NCI-H1436 treated with DMSO at 0.1 percent for 48 hours (cell line): ENCODE results near the gene SLC35F6.

Source experiments
- DNase-seq: peaks from one replicate; lab custom pipeline; 2025; lab: John Stamatoyannopoulos, UW

Gene SLC35F6, protein sequence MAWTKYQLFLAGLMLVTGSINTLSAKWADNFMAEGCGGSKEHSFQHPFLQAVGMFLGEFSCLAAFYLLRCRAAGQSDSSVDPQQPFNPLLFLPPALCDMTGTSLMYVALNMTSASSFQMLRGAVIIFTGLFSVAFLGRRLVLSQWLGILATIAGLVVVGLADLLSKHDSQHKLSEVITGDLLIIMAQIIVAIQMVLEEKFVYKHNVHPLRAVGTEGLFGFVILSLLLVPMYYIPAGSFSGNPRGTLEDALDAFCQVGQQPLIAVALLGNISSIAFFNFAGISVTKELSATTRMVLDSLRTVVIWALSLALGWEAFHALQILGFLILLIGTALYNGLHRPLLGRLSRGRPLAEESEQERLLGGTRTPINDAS

DNA sequence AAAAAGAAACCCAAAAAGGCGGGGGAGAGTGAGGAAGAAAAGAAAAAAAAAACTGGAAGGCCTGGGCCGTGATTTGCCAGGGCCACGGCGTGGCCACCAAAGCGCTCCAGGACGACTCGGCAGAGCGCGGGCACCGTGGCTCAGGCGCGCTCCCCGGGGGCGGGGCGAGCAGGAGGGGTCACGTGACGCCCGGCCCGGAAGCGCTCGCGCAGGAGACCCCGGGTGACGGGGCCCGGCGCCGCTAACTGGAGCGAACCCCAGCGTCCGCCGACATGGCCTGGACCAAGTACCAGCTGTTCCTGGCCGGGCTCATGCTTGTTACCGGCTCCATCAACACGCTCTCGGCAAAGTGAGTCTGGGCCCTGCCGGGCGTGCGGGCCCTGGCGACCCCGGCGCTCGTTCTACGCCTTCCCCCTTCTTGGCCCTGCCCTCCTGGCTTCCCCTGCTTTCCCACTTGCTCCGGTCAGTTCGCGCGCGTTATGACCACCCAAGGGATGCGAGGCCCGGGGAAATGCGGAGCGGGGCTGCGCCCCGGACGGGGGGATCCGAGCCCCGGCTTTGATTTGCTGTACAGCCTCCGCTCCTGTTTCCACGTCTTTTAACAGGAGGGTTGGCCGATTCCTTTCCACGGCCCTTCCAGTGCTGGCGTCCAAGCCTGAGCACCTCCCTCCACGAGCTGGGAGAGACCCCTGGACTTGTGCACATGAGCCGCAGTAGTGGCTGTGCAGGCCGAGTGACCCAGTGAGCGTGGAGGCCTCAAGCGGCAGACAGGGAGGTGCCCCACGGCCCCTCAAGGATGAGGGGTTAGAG lies at the start of gene SLC35F6:
SLC35F6 (plus strand) TSS at position 207 of the 810 bp plus-strand sequence; CDS start at position 273, 66 bp downstream.
- DNase-seq, result no peak

DNA sequence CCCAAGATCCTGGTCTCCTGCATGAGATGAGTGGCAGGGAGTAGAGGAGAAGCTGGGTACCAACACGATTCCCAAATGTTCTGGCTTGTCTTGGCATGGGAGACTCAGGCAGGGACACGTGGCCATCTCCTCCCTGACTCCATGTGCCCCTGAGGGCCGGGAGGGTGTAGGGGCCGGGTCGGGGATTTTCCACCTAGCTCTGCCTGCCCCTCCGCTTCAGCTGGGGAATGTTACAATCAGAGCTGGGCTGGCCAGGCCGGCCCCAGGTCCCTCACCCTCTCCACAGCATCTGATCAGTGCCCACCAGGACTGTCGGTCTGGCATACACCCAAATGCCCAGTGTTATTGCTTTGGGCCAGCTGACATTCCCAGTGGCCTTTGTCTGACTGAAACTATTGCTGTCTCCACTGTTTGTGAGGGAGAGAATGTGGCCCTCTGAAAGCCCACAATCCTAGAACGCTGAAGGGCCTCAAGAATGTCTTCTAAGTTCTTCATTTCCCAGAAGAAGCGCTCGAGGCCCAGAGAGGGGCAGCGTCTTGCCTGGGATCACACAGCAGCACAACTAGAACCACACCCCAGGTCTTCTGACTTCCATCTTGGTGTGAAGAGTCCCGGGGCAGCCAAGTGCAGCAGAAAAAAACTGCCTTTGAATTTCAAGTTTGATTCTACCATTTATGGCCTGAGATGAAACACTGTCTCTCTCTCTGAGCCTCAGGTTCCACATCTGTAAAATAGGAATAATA lies 48.4 kb upstream of the SLC35F6 start:
- no peak for DNase-seq

DNA sequence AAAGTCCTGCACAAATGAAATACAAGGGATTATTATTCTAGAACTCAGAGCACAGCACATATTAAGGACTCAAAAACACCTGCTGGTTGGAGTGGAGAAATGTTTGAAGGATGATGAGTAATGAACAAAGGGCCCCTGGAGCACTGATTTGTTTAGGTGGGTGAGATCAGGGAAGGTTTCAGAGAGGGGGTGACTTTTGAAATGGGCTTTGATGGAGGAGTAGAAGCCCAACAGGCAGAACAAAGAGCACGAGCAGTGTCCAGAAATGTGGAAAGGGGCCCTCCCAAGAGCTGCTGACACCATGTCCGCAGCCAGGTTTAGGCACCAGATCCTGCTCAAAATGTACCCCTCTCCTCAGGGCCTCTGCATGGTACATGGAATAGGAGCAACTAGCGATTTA lies 47.7 kb upstream of the SLC35F6 start:
- no peak for DNase-seq

DNA sequence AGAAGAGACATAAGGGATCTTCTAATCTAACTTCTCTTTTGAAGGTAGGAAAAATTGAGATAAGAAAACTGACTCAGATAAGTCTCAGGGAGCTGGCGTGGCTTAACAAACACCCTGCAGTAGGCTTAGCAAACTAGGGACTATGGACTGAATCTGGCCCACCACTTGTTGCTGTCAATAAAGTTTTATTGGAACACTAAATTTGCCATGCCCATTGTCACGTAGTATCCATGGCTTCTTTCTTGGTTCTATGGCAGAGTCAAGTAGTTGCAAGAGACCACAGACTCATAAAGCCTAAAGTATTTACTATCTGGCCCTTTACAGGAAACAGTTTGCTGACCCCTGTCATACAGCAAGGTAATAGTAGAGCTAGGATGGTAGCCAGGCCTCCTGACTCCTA lies 47.3 kb upstream of the SLC35F6 start:
- DNase-seq, result no peak

DNA sequence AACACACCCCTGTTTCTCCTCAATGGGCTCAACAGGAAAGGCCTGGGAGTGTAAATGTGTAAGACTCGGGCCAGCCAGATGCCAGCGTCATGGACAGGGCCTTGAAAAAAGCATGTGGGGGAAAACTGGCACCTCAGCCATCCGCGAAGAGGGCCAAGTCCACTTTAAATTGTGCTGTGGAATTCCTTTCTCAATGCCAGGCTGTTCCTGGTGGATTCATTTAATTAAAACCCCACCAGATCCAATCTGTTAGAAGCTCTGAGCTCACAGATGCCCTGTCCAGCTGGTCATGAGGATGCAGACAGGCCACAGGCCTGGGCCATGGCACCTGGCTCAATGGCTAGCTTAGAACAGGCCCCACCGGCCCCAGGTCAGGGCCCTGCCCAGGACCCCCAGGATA lies 46.7 kb upstream of the SLC35F6 start:
- no peak for DNase-seq

DNA sequence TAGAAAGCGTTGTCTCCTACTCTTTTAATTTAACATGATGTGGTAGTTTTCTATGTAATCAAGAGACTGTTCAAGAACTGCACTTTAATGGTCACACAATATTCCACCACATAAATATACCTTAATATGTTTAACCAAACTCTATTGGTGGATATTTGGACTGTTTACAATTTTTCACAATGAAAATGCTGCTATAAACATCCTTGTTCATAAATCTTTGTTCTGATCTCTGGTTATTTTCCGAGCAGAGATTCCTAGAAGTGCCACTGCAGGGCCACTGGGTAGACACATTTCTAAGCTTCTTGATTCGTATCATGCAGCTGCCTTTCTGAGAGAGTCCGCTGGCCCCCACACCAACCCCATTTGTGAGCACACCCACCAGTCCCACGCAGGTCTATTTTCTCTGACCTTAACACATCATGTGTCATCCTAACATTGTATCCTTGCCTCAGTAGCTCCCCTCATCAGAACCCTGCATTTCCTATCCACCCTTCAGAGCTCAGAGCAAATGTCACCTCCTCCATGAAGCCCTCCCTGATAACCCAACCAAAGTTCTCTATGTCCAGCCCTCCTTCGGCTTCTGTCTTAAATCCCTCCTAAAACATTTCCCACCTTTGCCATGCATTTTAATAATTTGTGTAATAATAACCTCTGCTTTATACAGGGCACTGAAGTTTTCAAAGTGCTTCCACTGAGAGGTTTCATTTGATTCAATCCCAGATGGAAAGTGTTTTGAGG lies 45.0 kb upstream of the SLC35F6 start:
- no peak for DNase-seq

DNA sequence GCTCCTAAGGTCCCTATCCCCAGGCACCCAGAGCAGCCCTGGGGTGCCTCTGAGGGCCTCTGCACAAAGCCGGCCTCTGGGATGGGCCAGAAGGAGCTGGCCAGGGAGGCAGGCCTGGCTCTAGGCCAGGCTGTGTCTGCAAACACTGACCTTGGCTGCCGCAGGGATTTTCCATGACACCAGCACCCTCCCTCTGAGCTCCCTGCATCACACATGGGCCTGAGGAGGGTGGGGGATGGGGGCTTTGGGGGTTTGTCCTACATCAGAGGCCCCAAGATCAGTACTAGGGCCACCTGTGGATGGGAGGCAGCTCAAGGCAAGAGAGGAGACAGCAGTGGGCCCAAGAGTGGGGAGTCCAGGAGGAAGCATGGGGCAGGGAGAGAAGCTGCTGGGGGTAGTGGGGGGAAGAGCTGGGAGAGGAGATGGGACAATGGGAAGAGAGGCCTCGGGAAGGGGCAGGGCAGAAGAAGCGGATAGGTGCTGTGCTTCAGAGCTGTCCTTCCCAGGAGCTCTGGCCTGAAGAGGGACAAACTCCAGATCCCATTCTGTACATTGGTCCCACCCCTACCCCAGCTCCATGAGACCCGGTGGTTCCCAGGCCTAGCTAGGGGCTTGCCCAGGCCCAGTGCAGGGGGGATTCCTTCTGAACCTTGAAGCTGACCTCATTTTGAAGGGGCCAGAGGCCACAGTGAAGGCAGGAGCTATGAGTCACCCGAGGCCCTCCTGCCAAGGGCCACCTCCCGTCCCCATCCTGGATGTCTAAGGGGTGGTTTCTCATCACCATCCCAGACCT lies 43.6 kb upstream of the SLC35F6 start:
- DNase-seq, result no peak

DNA sequence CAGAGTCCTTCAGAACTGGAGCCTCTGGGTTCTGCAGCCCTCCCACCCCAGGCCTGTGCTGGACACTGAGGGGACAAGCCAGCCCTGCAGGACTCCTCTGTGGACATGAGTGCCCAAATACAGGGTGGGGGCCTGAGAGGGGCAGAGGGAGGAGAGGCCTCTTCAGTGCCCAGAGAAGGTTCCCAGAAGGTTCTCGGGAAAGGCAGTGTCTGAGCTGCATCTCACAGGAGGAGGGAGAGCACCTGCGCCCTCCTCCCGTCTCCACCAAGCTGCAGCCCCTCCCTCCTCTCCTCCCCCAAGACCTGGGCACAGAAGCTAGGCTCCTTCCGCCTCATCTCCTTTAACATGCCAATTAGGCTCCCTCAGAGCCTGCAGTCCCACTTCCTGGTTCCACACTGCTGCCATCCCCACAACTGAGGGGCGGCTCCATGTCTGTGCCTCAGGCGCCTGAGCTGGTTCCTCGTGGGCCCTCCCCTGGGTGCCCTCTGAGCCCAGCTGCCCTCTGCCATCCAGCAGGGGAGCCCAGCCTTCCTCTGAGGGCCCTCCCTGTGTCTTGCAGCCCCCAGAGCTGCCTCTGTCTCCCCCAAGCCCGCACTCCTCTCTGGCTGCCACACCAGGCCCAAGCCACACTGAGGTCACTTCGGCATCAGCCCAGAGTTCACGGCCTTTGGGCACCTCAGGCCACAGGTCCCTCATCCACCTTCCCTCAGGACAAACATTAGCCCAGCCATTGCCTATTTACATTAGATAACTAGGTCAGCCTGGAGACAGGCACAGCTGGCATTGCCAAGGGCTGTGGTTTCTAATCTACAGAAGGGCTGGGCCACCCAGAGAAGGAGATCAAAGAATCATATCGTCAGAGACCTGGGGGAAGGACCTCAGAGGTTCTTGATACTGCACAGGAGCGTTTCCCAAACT lies 42.7 kb upstream of the SLC35F6 start:
- DNase-seq, result no peak

DNA sequence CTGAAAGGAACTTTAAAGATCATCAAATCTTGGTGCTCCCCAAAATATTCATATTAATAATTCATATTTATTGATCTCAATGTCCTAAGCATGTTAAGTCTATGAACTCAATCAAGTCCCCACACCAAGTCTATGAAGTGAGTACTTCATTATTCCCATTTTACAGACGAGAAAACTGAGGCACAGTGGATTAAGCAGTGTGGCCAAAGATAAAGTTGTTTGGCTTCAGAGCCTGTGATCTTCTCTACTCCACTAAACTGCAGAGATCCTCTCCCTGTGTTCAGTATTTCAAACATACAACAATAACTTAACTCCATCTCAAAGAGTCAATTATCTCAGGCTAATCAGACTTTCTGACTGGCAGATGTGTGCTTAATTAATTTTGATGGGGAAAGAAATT lies 41.8 kb upstream of the SLC35F6 start:
- no peak for DNase-seq

DNA sequence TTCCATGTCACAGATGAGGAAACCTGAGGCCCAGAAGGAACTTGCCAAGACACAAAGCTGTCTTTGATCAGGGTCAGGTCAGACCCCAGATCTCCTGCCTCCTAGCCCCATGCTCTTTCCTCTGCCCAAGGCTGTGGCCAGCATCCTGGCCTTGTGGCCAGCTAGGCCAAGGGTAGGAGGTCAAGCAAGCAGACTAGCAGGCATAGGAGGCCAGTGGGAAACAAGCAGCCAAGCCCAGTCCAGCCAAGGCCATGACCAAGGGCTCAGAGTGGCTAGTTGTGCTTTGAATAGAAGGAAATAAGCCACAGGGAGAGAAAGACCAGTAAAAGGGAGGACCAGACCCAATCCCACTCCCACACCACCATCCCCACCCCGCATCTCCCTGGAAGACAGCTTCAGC lies 41.2 kb upstream of the SLC35F6 start:
- no peak for DNase-seq

DNA sequence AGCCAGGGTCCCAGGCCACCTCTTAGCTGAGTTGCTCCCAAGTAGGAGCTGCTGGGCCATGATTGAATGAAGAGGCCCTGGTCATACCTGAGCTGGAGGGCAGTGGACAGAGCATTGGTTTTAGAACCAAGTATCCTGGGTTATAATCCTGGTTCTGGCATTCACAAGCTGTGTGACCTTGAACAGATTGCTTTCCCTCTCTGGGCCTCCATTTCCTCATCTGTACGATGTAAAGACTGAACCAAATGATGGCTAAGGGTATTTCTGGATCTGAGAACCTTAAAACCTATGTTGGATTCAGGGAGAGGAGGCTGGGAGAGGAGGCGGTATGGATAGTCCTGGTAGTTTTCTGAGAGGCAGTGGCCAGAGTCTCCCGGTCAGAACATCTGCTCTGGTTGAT lies 40.6 kb upstream of the SLC35F6 start:
- no peak for DNase-seq

DNA sequence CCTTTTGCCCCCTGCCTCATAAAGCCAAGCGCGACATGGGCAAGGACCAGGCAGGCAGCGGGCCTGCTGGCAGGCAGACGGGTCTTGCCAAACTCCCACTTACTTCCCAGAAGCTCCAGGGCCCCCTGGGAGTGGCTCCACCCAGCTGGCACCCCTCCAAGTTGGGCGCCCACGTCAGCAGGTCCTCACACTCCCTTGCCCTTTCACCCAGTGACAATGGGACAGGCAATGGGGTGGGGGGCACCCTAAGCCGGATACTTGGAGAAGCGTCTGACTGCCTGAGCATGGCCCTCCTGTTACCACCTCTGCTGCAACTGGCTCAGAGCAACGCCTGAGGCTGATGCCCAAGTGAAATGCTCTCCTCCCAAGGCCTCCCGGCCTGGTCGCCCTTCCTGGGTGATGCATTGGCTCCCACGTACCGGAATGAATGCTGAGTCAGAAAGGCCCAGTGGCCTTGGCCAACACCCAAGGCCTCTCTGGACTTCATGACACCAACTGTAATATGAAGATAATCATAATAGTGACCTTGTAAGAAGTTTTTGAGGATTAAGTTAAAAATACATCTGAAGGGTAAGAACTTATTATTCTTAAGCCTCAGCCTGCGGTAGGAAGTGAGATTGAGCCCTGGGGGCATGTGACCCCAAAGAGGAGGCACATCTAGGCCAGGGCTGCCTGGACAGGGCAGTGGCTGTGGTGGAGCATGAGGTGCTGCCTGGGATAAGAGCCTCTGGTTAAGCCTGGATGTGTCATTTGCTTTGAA lies 39.9 kb upstream of the SLC35F6 start:
- no peak for DNase-seq

DNA sequence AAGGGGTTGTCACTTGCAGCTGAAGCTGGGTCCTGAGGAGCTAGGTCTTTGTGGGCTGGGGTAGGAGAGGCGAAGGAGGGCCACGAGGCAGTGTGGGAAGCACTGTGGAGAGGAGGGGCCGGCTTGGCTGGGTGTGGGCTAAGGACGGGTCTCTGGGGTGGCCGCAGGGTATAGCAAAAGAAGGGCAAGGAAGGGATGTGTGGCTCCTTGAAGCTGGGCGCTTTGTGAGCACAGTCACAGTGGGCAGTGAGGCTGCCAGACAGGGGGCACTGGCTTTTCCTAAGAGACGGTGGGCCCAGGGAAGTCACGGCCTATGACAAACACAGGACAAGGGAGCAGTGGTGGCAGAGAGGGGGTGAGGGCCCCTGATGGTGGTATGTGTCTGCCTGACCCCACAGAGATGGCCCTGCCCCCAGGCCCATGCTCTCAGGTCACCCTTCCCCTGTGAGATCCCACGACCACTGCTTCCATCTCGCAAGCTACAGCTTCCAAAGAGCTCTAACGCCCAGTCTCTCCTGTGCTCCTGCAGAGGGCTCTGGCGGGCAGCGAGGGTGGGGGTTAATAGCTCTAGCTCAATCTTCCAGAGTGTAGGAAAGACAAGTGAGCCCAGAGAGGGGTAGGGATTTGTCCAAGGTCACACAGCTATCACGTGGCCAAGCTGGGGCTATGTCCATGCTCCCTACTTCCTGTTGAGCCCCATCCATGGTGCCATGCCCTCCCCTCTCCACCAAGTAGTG lies 39.1 kb upstream of the SLC35F6 start:
- no peak for DNase-seq

DNA sequence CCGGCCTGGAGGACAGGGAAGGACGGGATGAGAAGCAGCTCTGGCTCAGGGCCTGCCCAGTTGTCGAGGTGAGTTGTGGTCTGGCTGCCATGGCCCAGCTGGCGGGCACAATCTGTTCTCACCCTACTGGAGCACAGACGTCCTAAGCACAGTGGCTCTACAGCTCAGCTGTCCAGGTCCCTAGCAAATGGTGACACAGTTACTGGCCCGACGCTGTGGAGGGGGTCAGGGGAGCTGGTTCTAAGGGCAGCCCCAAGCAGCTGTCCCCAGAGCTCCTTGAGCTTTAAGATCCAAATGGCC lies 38.6 kb upstream of the SLC35F6 start:
- no peak for DNase-seq

DNA sequence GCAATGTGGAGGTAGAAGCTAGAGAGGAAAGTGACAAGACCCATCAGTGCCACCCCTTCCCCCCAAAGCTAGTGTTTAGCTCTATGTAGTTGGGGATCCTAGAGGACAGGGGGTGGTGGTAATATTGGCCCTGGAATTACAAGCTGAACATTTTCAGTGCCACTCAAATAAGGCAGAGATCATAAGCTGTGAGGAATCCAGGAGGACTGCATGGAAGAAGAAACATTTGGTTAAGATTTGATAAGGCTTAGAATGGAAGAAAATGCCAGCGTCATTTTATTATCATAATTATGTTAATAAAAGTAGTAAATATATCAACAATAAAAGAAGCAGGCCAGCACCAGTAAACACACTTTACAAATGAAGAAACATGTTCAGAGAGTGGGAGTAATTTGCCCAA lies 37.9 kb upstream of the SLC35F6 start:
- no peak for DNase-seq

DNA sequence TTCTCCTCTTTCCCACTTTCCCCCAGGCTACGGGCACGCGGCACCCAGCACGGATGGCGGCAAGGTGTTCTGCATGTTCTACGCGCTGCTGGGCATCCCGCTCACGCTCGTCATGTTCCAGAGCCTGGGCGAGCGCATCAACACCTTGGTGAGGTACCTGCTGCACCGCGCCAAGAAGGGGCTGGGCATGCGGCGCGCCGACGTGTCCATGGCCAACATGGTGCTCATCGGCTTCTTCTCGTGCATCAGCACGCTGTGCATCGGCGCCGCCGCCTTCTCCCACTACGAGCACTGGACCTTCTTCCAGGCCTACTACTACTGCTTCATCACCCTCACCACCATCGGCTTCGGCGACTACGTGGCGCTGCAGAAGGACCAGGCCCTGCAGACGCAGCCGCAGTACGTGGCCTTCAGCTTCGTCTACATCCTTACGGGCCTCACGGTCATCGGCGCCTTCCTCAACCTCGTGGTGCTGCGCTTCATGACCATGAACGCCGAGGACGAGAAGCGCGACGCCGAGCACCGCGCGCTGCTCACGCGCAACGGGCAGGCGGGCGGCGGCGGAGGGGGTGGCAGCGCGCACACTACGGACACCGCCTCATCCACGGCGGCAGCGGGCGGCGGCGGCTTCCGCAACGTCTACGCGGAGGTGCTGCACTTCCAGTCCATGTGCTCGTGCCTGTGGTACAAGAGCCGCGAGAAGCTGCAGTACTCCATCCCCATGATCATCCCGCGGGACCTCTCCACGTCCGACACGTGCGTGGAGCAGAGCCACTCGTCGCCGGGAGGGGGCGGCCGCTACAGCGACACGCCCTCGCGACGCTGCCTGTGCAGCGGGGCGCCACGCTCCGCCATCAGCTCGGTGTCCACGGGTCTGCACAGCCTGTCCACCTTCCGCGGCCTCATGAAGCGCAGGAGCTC lies 36.2 kb upstream of the SLC35F6 start:
- DNase-seq, result no peak

DNA sequence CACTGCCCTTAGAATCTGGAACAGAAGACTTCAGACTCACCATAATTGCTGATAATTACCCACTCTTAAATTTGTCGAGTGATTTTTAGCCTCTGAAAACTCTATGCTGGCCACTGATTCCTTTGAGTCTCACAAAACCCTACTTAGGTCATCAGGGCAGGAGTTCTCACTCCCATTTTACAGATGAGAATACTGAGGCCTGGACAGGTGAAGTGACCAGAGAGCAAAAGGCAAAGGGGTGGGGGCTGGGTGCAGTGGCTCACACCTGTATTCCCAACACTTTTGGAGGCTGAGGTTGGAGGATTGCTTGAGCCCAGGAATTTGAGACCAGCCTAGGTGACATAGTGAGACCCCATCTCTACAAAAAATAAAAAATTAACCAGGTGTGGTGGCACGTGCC lies 34.8 kb upstream of the SLC35F6 start:
- DNase-seq, result no peak
